Bronchial epithelial cell (primary cell): ENCODE results near the gene SYNGR3. TPM values are rescaled to one million over a fixed set of nuclear protein-coding genes. Genes with fewer than 3 reads are reported as not detected.

Experiments
- DNase-seq: peaks from one replicate; pipeline ENCODE4 v3.0.0-alpha.2; 2010; ENCODE audit warnings: low read depth
- FAIRE-seq: peaks from 2 replicates; lab custom pipeline; 2011; peaks lifted over from hg19 to GRCh38; lab: Jason Lieb, UNC
- H3K27me3 ChIP-seq: 2 replicates; pipeline ENCODE4 v1.5.1; 2011; ENCODE audit warnings: low read length; ENCODE audit not compliant: control insufficient read depth, insufficient read depth
- H3K36me3 ChIP-seq: 2 replicates; pipeline ENCODE4 v1.5.1; 2011; ENCODE audit warnings: low read length; ENCODE audit not compliant: control insufficient read depth, insufficient read depth
- H3K4me3 ChIP-seq: 2 replicates; pipeline ENCODE4 v1.5.1; 2011; ENCODE audit warnings: mild to moderate bottlenecking, low read depth, low read length, control low read depth
- CTCF ChIP-seq: IDR thresholded peaks from 2 replicates; pipeline ENCODE4 v1.5.1; 2011; ENCODE audit warnings: mild to moderate bottlenecking, moderate library complexity, low read length, control low read depth, inconsistent platforms; ENCODE audit not compliant: insufficient read depth, severe bottlenecking
- total RNA-seq: library from RNA; depleted of rRNA; stranded (reverse); fragments of >200 nt; gene quantifications from 2 replicates; pipeline ENCODE4 v1.2.1, GENCODE V29; 2014

The SYNGR3 gene
- total RNA-seq, 1 donor from 2014 or later = 2.9 TPM

GRCh38 chr16:1997494-1998359 is 8.0 kb downstream of the SYNGR3 start:
- no peak for DNase-seq
- no peak for TF ChIP-seq CTCF
- Histone ChIP-seq H3K4me3 (no peak overlapping the region), H3K27me3 (no peaks in the 10 kb centered on the region), H3K36me3 (peaks cover 39% of the 10 kb centered on the region)
- no peak for FAIRE-seq

- no peaks in the 10 kb centered on the region for H3K27me3 ChIP-seq
- H3K36me3 ChIP-seq = peaks cover 45% of the 10 kb centered on the region
- DNase-seq = no peak
- no peak overlapping the region for H3K4me3 ChIP-seq
- TF ChIP-seq CTCF = no peak
- no peak for FAIRE-seq
Measured at GRCh38 chr16:1998360-1998835, 8.6 kb downstream of the SYNGR3 start.

GRCh38 chr16:1998852-1999801 is 9.4 kb downstream of the SYNGR3 start:
- Histone ChIP-seq H3K36me3 (peaks cover 49% of the 10 kb centered on the region), H3K27me3 (no peaks in the 10 kb centered on the region), H3K4me3 (no peak overlapping the region)
- DNase-seq = no peak
- no peak for TF ChIP-seq CTCF
- FAIRE-seq = no peak

GRCh38 chr16:1999866-2000514 is 10.2 kb downstream of the SYNGR3 start:
- Histone ChIP-seq H3K4me3 (no peak overlapping the region), H3K27me3 (no peaks in the 10 kb centered on the region), H3K36me3 (peaks cover 54% of the 10 kb centered on the region)
- DNase-seq = no peak
- no peak for FAIRE-seq
- TF ChIP-seq CTCF = no peak

GRCh38 chr16:2001035-2001434 is 11.3 kb downstream of the SYNGR3 start:
- DNase-seq (no peak), FAIRE-seq (no peak)
- TF ChIP-seq CTCF = no peak
- H3K4me3 ChIP-seq = no peak overlapping the region
- peaks cover 63% of the 10 kb centered on the region for H3K36me3 ChIP-seq
- no peaks in the 10 kb centered on the region for H3K27me3 ChIP-seq
